Ecto neural progenitor cell (in vitro differentiated cells): Measurements from ENCODE around the gene PSMD13.

Experiments
- DNase-seq: peaks from one replicate; pipeline ENCODE4 v3.0.0-alpha.2; 2018; ENCODE audit warnings: low spot score

Gene PSMD13

DNA sequence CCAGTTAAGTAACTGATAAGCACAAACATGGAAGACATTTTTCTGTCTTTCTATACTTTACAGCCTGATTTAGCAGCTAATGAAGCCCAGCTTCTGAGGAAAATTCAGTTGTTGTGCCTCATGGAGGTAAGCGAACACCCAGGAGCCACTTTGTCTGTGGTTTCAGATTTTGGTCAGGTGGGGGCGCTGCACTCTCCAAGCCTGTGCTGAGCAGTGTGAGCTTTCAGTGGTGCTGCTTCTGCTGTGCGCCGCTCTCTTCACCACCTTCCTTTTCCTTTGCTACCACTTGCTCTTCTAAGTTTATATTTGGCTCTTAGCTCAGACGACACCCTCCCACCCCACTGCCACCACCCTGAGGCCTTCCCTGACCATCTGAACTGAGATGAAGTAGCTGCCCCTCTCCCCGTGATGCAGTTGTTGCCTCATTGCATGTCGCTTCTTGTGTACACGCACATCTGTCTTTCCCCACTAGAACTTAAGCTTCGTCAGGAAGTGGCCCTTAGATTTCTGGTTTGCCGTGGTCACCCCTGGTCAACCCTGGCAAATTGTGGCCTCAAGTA is 14.0 kb downstream of the PSMD13 start:
- DNase-seq, result peak; percentile 76

DNA sequence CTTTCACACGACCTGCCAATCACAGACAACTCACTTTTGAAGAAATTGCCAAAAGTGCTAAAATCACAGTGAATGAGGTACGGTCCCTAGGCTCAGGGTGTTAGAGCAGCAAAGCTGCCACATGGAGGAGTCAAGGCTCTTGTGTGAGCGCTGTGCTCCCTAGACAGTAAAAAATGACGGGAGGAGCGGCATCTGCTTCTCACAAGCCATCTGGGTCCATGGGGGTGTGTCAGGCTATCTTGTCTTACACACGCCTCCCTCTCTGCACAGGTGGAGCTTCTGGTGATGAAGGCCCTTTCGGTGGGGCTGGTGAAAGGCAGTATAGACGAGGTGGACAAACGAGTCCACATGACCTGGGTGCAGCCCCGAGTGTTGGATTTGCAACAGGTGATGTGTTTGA is 14.8 kb downstream of the PSMD13 start:
- no peak for DNase-seq

DNA sequence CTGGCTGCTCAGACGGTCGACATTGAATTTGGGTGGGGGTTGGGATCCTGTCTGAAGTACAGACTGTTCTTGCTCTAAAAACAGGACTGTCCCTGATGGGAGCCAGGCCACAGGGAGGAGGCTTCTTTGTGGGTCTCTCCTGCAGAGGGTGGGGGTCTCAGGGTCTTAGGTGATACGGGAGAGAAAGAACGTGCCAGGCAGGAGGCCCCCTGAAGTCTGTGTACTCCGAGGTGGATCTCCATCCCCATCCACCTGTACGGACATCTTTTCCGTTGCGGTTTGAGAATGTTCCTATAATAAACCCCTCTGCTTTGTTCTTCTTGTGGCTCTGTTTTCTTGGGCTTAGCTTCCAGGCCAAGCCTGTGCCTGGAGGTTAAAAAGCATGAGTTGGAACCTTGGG is 15.9 kb downstream of the PSMD13 start:
- DNase-seq, result no peak

DNA sequence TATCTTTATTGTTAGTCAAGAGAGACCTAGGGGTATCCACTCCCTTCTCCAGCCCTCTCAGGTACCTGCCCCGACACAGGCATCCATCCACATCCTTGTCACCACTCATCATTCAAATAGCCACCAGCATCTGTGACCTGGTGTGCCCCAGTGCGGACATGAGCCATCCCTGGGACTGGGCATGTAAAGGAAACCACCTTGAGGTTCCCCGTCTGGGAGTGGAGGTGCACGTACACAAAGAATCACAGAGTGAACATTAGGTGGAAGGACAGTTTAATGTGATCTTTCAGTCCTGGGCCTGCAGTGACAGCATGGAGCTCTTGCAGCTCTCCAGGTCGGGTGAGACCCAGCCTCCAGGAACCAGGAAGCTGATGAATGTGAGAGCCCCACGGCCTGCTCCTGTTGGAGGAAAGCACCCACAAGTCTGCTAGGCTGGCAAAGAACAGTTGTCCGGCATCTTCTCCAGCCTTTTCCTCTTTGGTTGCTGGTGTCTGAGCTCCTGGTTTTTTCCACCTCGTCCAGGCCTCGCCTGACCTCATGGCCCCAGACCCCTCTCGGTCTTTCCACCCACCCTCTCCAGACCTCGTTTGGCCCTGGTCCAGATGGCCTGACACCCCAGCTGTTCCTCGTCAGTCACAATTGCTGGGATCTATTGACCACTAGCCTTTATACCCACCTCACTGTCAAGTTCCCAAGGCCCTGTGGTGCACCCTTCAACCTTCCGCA is 16.5 kb downstream of the PSMD13 start:
- no peak for DNase-seq

DNA sequence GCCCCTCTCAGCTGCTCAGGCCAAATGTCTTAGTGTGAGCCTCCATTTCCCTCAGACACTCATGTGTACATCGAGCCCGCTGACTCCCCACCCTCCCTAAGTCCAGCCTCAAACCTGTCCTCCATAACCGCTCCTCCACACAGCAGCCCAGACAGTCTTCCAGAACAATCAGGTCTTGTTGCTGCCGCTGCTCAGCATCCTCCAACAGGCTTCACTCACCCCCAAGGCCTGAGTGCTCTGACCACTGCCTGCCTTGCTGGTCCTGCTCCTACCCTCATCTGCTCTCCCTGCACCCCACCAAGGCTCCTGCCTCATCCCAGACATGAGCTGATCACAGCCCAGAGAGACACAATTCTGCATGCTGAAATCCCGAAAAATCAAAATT is 17.1 kb downstream of the PSMD13 start:
- no peak for DNase-seq

DNA sequence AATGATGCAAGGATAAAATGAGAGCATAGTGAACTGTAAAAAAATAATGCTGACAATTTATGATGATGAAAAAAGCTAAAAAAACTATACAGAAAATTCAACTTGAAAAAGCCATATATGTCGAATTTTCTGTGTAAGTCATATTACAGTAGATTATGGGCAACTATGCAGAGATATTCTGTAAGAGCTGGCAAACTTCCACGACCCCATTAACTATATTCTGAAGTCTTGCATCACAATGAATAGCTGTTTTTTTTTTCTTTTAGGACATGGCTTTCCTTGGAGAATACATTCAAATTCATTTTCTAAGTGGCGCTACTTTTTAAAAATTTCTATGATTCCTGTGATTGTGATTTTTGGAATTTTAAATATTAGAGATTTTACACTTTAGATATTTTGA is 18.4 kb downstream of the PSMD13 start:
- DNase-seq, result no peak

DNA sequence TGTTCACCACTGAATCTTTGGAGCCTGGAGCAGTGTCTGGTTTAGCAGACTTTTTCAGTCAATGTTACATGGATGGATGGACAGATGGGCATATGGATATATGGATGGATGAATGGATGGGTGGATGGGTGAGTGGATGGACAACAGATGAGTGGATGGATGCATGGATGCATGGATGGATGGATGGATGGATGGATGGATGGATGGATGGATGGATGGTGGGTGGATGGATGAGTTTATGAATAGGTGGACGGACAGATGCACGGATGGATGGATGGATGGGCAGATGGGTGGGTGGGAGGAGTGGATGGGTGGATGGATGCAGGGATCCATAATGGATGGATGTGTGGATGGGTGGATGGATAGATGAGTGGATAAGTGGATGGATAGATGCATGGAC is 19.0 kb downstream of the PSMD13 start:
- DNase-seq, result no peak

DNA sequence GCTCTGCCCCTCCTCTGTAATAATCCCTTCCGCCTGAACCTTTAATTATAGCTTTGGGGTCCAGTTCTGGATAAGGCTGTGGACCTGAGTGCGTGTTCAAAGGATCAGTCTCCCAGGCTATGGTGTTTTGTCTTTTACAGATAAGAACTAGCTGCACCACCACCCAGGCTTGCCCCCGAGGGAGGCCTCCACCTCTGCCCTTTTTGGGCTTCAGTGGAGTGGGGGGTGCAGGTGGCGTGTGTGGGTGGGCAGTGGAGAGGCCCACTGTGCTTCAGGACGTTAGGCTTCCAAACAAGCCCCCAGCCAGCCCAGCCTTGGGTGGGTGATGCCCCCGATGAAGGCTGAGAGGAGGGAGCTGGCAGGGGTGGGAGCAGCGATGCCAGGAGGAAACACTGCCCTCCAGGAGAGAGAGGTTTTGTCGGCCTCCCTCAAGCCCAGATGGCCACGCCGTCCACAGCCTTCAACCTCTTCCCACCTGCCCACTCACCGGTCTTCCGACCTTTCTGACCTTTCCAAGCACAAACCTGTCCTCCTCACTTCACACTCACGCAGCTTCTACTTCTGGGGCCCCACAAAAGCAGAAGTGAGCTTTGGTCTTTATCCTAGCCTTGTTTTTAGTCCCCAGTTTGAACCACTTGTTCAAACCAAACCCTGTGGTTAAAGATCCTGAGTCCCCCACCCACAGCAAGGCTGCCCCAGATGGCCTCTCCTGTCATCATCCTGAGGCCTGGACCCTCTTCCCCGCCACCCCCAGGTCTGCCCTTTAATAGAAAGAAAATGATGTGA is 20.4 kb downstream of the PSMD13 start:
- no peak for DNase-seq

DNA sequence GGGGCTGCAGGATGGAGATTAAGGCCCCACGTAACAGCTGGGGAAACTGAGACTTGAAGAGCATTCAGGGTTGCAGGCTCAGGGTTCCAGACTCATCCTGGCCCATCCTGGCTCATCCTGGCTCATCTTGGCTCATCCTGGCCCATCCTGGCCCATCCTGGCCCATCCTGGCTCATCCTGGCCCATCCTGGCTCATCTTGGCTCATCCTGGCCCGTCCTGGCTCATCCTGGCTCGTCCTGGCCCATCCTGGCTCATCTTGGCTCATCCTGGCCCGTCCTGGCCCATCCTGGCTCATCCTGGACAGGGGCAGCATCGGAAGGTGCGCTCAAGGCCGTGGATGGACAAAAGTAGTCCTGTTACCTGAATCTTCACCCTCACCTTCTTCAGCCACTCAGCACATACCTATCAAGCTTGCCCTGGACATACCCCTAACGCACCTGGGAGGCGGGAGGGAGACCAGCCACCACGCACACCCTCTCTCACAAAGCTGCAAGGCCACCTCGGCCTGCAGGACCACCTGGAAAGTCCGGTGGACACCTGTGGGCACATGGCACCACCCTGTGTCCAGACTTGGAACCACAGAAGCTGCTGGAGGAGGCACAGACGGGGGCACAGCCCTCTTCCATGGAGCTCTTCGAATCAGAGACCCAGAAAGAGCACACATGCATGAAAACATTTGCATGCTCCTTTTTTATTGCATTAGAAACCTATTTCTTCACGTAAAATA is 21.2 kb downstream of the PSMD13 start:
- DNase-seq, result no peak

DNA sequence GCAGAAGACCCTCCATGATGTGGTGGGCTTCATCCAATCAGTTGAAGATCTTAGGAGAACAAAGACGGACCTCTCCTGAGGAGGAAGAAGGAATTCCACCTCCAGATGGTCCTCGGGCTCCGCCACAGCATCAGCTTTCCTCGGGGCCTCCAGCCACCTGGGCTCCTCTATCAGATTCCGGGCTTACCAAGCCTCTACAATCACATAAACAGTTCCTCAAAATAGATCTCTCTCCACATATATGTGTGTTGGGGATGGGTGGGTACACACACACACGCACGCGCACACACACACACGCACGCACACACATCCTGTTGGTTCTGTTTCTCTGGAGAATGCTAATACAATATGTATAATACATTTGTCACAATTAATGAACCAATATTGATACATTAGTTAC is 22.6 kb downstream of the PSMD13 start:
- DNase-seq, result no peak

DNA sequence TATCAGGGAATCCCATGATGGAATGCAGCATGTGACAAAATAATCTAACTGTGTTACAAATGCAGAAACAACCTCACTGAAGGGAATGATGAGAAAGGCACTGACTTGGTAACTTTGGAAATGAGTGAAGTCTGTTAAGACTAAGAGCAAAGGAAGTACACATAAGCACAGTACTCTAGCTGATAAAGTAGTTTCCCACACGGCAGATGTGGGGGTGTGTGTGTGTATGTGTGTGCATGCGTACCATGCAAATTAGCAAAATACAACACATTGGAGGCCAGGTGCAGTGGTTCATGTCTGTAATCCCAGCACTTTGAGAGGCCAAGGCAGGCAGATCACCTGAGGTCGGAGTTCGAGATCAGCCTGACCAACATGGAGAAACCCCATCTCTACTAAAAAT is 24.8 kb downstream of the PSMD13 start:
- DNase-seq, result no peak

DNA sequence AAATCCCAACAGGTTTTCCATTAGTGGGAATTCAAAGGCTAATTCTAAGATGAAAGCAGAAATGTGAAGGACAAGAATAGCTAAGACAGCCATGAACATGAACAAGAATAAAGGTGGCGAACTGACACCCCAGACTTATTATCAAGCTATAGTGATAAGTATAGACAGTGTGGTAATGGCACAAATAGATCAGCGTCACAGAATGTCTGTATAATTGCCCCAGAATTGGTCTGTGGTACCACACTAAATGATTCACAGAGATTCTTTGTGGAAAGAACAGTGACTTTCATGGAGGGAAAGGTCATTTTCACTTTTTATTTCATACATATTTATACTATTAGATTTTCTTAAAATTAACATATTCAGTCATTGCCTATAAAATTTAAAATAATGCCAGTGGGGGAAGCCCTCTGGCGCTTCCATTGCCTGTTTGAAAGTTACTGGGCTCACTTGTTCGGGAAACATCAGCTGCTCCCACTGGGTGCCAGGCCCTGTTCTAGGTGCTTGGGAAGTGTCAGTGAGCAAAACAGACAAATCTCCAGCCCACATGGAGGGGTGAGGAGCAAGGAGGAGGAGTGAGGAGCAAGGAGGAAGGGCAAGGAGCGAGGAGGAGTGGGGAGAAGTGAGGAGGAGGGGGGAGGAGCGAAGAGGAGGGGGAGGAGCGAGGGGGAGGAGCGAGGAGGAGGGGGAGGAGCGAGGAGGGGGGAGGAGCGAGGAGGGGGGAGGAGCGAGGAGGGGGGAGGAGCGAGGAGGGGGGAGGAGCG is 30.1 kb downstream of the PSMD13 start:
- peak; percentile 29 for DNase-seq

DNA sequence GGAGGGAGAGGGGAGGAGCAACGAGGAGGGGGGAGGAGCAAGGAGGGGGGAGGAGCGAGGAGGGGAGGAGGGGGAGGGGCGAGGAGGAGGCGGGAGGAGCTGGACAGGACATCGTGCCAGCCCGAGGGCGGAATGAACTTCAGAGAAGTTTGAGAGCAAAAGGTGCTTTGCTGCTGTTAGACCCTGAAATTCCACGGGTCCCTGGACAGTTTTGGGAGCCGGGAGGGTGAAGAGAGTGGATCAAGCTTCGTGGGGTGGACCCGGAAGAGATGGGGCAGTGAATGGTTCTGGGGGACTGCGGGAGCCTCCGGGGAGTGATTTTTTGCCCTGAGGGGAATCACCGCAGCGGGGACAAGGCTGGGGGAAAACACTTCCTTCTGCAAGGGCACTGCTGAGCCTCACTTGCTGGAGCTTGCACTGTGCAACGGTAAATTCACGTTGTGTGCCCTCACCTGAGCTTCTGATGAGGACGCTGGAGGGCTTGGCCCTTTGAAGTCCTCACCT is 30.8 kb downstream of the PSMD13 start:
- DNase-seq, result no peak

DNA sequence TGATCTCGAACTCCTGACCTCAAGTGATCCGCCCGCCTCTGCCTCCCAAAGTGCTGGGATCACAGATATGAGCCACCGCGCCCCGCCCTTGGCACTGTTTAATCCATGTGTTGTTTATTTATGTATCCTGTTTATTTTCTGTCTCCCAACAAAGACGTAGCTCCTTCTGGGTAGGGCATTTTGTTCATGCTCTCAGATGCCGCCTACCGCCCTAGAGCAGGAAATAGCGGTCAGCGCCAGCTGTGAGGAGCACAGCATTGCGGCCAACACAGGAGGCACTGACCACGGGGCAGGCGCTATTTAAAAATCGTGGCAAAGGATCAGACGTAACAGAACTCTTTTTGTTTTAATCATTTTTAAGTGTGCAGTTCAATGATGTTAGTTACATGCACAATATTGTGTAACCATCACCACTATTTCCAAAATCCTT is 32.0 kb downstream of the PSMD13 start:
- DNase-seq, result peak; percentile 23

DNA sequence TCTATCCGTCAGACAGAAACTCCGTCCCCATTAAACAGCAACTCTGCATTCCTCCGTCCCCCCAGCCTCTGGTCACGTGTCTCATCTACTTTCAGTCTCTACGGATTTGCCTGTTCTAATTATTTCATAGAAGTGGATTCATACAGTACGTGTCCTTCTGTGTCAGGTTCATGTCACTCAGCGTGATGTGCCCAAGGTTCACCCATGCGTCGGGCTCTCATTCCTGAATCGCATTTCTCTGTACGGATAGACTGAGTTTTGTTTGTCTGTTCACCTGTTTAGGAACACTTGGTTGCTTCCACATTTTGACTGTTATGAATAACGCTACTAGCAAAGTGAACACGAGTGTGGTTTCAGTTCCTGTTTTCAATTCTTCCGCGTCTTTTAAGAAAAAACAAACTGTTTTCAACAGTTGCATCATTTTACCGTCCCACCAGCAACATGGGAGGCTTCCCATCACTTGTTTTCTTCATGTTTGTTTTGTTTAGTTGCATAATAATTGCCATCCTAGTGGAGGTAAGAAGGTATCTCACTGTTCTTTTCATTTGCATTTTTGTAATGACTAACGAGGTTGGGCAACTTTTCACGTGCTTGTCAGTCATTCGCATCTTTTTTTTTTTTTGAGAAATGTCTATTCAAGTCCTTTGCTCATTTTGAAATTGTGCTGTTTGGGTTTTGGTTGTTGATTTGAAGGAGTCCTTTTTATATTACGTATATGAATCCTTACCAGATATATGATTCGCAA is 32.5 kb downstream of the PSMD13 start:
- peak; percentile 23 for DNase-seq

DNA sequence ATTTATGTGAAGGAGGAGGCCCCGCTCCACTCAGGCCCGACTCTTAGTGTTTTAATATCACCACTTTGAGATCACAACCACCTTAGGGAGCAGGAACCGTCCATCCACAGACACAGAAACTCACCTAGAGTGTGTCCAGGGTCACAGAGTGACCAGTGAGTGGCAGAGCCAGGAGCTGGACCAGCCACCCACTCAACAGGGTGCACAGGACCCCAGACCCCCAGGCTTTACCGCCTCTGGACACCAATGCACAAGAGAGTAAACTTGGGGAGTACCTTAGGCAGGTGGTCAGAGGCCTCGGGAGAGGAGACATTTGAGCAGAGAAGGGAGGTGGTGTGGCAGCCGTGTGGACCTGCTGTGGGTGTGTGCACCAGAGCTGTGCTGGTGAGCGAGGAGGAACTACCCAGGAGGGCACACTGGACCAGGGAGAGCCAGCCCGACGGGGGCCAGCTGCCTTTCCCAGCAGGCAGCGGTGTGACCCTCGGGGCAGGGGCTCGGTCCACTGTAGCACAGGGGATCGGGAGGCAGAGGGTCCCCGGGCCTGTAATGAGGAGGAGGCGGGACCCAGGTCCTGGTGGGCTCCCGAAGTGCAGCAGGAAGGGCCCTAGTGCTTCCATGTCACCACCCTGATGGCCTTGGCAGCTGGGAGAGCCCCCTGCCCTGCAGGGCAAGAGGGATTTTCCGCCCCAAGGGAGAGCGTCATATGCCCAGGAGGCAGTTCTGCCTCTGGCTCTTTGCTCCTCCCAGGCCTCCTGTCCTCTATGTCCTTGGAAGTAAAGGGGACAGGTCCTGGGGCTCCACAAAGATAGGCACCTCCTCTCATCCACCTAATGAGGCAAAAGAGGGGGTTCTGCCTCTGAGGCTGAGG is 33.9 kb downstream of the PSMD13 start:
- DNase-seq, result peak; percentile 36

DNA sequence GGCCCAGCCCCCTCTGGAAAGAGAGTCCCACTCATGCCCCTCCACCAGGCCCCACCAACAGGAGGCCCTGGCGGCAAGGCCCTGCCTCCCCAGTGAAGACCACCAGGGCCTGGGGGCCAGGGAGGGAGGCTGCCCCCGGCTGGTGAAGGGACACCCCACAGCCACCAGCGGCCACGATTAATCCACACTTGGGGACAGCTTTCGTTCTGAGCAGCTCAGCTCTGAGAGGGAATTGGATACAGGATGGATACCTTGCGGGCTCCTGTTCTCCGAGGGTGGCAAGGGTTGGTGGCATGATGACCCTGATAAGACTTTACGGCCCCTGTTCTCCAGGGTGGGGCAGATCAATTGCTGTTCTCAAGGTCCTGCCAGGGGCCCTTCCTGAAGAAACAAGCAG is 34.5 kb downstream of the PSMD13 start:
- DNase-seq, result peak; percentile 19

DNA sequence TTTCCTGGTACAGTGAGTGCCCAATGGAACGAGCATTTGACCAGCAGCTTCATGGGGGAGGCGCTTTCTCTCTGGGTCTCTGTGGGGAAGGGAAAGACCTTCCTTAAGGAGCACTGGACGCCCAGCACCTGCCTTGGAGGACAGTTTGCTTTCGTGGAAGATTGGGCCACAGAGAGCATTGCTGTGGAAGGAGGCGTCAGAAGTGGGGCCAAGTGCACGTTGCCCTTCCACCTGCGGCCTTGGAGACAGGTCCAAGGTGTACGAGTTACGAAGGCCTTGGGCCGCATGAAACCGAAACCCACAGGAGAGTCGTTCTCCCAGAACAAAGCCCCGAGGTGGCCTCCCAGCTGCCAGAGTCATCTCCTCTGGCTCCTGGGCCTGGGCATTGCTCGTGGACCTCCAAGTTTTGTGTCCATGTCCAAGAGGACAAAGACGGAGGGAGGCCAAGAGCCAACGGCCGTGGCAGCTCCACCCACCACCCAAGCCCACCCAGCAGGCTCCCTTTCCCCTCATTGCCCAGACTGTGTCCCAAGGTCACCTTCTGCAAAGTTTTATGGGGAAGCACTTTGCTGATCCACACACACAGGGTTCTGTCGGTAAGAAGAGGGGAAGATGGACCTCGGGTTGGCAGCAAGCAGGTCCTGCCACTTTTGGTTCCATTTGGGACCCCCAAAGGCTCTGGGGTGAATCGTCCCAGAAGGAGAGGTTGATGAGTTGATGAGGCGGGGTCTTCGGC is 35.6 kb downstream of the PSMD13 start:
- DNase-seq, result peak; percentile 28

DNA sequence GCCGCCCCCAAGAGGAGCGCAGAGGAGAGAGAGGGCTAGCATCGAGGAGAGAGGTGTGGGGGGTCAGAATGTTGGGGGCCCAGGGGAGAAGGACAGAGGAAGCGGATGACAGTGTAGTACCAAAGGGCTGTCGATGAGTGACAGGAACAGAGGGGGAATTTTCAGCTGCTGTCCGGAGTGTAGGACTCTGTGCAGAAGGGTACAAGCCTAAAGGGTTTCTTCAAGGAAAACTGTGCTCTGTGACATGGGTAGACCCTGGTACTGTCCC is 36.1 kb downstream of the PSMD13 start:
- DNase-seq, result no peak

DNA sequence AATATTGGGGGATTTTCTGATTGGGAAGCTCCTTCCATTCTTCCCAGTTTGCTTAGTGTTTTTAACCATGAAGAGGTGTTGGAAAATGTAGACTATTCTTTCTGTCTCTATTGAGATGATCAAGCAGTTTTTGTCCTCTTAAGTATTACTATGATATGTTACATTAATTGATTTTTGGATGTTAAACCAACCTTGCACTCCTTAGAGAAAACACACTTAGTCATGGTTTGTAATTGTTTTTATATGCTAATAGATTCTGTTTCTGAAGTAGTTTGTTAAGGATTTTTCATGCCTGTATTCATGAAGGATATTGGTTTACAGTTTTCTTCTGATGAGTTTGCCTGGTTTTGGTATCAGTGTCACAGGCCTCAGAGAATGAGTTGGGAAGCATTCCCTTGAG is 39.4 kb downstream of the PSMD13 start:
- no peak for DNase-seq
